Keratinocyte (primary cell): ENCODE results near the gene SCART1. TPM values are rescaled to one million over a fixed set of nuclear protein-coding genes. Genes with fewer than 3 reads are reported as not detected.
"Not testable (repeated sequence)": the region's sequence is repeated elsewhere in the genome, so short reads cannot be mapped to it uniquely, and the experiment has no call there.

ENCODE experiments used
- DNase-seq: peaks from one replicate; pipeline ENCODE4 v3.0.0-alpha.2; 2011; ENCODE audit warnings: low read depth, missing footprints, low spot score
- FAIRE-seq: peaks from 2 replicates; lab custom pipeline; 2011; peaks lifted over from hg19 to GRCh38; lab: Jason Lieb, UNC
- H2AFZ ChIP-seq: 2 replicates; pipeline ENCODE4 v1.6.0; 2012; ENCODE audit warnings: low read length, control low read depth, inconsistent platforms; ENCODE audit not compliant: control insufficient read depth
- H3K27ac ChIP-seq: 2 replicates; pipeline ENCODE4 v1.5.1; 2011; ENCODE audit warnings: low read length; ENCODE audit not compliant: control insufficient read depth, insufficient read depth
- H3K27me3 ChIP-seq: 3 replicates; pipeline ENCODE4 v1.6.0; 2011; ENCODE audit warnings: low read length; ENCODE audit not compliant: control insufficient read depth, insufficient read depth; ENCODE audit errors: extremely low read depth
- H3K36me3 ChIP-seq, 2 experiments: 2 replicates in 1 of 2; 3 replicates in 1 of 2; pipeline ENCODE4 v1.5.1; 2011; ENCODE audit warnings: low read length in 2 of 2, mild to moderate bottlenecking in 1 of 2; ENCODE audit not compliant: control insufficient read depth in 2 of 2, insufficient read depth in 2 of 2; ENCODE audit errors: extremely low read depth in 1 of 2
- H3K4me1 ChIP-seq: 3 replicates; pipeline ENCODE4 v1.5.1; 2011; ENCODE audit warnings: low read length; ENCODE audit not compliant: control insufficient read depth, insufficient read depth; ENCODE audit errors: extremely low read depth
- H3K4me2 ChIP-seq: 3 replicates; pipeline ENCODE4 v1.6.0; 2011; ENCODE audit warnings: low read depth, low read length; ENCODE audit not compliant: control insufficient read depth, insufficient read depth; ENCODE audit errors: extremely low read depth
- H3K4me3 ChIP-seq, 3 experiments: fragments of 200-600 bp in 1 of 3; sonication (generic) in 1 of 3; 2 replicates in 2 of 3; 3 replicates in 1 of 3; pipeline ENCODE4 v1.5.1; 2011 to 2016; ENCODE audit warnings: low read length in 3 of 3, mild to moderate bottlenecking in 3 of 3, control low read depth in 2 of 3, inconsistent platforms in 1 of 3, low read depth in 1 of 3, mixed read lengths in 1 of 3, mixed run types in 1 of 3, moderate library complexity in 1 of 3; ENCODE audit not compliant: control insufficient read depth in 2 of 3, insufficient read depth in 2 of 3; ENCODE audit errors: extremely low read depth in 1 of 3
- H3K79me2 ChIP-seq: 2 replicates; pipeline ENCODE4 v1.6.0; 2012; ENCODE audit warnings: low read length; ENCODE audit not compliant: control insufficient read depth, insufficient read depth
- H3K9ac ChIP-seq: 3 replicates; pipeline ENCODE4 v1.6.0; 2011; ENCODE audit warnings: low read length; ENCODE audit not compliant: control insufficient read depth, insufficient read depth; ENCODE audit errors: extremely low read depth
- H3K9me1 ChIP-seq: 3 replicates; pipeline ENCODE4 v1.6.0; 2011; ENCODE audit warnings: low read length; ENCODE audit not compliant: control insufficient read depth, insufficient read depth; ENCODE audit errors: extremely low read depth
- H3K9me3 ChIP-seq: 2 replicates; pipeline ENCODE4 v1.5.1; 2012; ENCODE audit warnings: low read depth, low read length; ENCODE audit not compliant: control insufficient read depth
- H4K20me1 ChIP-seq: 3 replicates; pipeline ENCODE4 v1.6.0; 2011; ENCODE audit warnings: low read length; ENCODE audit not compliant: control insufficient read depth, insufficient read depth; ENCODE audit errors: extremely low read depth
- EZH2 ChIP-seq: IDR thresholded peaks from one replicate; pipeline ENCODE4 v1.6.1; 2012; ENCODE audit warnings: inconsistent platforms, mild to moderate bottlenecking, low read length, moderate library complexity
- dilution Hi-C: fragments of 300-500 bp; cut with MboI; formaldehyde crosslinking; loops from one replicate; pipeline ENCODE4 v1.7.0; 2020; ENCODE audit warnings: low sequenced_read_pairs; ENCODE audit not compliant: extremely low pct_ligation_motif_present
- polyA plus RNA-seq, 5 experiments: library from polyadenylated mRNA; depleted of rRNA in 3 of 5; stranded (reverse) in 3 of 5; stranded (forward) in 1 of 5; unstranded in 1 of 5; fragments of >200 nt; gene quantifications; 1 replicate in 1 of 5; 2 replicates in 3 of 5; 3 replicates in 1 of 5; pipeline versions ENCODE4 v1.2.1 to v1.2.3, GENCODE V29; 2011 to 2012; ENCODE audit warnings: missing spikeins in 2 of 5, low read depth in 1 of 5, low replicate concordance in 1 of 5
- TF ChIP-seq, protein P1 (sequence below), 3 experiments: IDR thresholded peaks in 1 of 3; conservative IDR thresholded peaks in 1 of 3; optimal IDR thresholded peaks in 1 of 3; 2 replicates in 2 of 3; 3 replicates in 1 of 3; pipeline versions ENCODE3 to v1.5.1; 2011; ENCODE audit warnings: low read length in 3 of 3, mild to moderate bottlenecking in 3 of 3, moderate library complexity in 2 of 3, control low read depth in 1 of 3, inconsistent platforms in 1 of 3; ENCODE audit not compliant: insufficient read depth in 2 of 3; ENCODE audit errors: extremely low read depth in 1 of 3

SCART1 gene
- polyA plus RNA-seq, 1 donor (not counting 4 experiments of a cell fraction or from before 2014, with no cell fraction given), result 0.75 TPM

DNA sequence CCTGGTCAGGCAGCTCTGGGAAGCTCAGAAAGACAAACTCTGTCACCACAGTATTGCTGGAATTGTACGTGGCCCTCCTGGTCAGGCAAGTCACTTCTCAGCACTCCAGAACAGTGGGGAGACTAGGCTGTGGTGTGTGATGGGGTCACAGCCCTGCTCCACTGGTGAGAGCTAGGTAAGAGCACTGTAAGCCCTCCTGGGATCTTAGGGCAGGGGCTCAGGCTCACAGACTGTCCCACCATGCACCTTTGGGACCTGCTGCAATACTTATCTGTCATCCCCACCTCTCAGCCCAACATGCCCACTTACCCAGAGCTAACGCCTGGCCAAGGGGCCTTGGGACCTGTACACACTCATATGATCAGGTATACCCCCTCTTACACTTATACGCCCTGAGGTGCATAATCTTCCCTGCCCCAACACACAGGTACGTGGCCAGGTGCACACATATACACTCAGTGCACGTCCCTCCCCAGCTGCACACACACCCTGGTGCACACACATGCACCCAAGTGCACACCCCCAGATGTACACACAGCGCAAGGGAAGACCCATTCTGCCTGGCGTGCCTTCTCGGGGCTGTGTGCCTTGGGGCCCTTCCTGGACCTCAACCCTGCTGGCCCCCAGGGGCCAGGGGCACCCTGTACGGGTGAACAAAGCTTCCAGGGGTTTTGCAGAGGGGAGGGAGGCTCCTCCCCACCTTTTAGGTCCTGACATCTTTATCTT lies 21.7 kb upstream of the SCART1 start:
- DNase-seq, H3K9me3 ChIP-seq, FAIRE-seq, H3K36me3 ChIP-seq, H3K27me3 ChIP-seq, dilution Hi-C loops, H3K9ac ChIP-seq, H3K4me2 ChIP-seq, H3K4me1 ChIP-seq, H3K9me1 ChIP-seq, H3K27ac ChIP-seq, H4K20me1 ChIP-seq, H3K4me3 ChIP-seq, H3K79me2 ChIP-seq, H2AFZ ChIP-seq: not testable (repeated sequence)

DNA sequence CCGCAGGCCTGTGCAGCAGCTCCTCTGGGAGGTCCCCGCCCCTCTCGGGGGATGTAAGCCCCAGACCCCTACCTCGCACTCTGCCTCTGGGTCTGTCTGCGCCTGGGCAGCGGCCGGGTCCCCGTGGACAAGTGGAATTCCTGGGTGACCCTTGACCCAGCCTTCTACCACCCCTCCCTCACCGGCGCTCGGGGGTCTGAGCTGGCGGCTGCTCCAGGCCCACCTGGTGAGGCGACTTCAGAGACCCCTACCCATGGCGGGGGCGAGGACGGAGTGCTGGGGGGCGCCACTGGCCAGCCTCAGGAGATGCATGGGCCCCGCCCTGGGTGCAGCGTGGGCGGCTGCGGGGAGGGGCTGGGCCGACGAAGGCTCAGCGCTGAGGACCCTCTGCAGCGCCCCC lies 21.0 kb upstream of the SCART1 start:
- H3K36me3 ChIP-seq, H3K4me3 ChIP-seq, FAIRE-seq, H2AFZ ChIP-seq, H3K27me3 ChIP-seq, H3K9me1 ChIP-seq, H3K27ac ChIP-seq, H3K79me2 ChIP-seq, H3K4me1 ChIP-seq, H3K4me2 ChIP-seq, H4K20me1 ChIP-seq, H3K9ac ChIP-seq, dilution Hi-C loops, H3K9me3 ChIP-seq, DNase-seq: not testable (repeated sequence)

DNA sequence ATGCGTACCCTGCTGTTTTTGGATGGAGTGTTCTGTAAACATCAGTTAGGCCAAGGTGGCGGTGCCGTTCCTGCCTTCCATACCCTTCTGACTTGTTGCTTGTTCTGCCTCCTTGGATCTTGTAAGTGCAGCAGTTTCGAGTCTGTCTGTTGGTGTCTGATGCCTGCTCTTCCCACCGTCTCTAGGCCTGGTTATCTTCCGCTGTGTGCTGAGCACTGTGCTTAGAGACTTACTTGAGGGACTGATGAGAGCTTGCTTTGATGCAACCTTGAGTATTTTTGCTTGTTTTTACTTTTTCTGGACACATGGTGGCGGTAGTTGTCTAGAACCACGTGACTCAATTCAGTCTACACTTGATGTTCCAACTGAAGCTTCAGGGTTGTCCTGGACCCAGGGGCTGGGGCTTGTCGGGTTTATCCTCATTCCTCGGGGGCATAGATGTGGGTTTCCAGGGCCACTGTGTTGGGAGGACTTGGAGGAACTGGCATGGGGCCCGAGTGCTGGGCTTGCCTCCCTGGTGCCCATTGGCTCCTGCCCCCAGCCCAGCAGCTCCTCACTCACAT lies 15.0 kb upstream of the SCART1 start:
- dilution Hi-C loops, result no loop called here
- H3K79me2 ChIP-seq, result no peaks in the 10 kb centered on the region
- H2AFZ ChIP-seq, result no peak overlapping the region
- no peaks in the 10 kb centered on the region for H3K27me3 ChIP-seq
- H4K20me1 ChIP-seq, result no peaks in the 10 kb centered on the region
- no peak overlapping the region for H3K4me2 ChIP-seq
- no peak overlapping the region for H3K27ac ChIP-seq
- H3K4me1 ChIP-seq, result no peaks in the 10 kb centered on the region
- H3K9me3 ChIP-seq, result no peaks in the 10 kb centered on the region
- no peaks in the 10 kb centered on the region for H3K9me1 ChIP-seq
- DNase-seq (no peak), FAIRE-seq (no peak)
- no peak overlapping the region for H3K9ac ChIP-seq
- TF ChIP-seq, protein P1, sequence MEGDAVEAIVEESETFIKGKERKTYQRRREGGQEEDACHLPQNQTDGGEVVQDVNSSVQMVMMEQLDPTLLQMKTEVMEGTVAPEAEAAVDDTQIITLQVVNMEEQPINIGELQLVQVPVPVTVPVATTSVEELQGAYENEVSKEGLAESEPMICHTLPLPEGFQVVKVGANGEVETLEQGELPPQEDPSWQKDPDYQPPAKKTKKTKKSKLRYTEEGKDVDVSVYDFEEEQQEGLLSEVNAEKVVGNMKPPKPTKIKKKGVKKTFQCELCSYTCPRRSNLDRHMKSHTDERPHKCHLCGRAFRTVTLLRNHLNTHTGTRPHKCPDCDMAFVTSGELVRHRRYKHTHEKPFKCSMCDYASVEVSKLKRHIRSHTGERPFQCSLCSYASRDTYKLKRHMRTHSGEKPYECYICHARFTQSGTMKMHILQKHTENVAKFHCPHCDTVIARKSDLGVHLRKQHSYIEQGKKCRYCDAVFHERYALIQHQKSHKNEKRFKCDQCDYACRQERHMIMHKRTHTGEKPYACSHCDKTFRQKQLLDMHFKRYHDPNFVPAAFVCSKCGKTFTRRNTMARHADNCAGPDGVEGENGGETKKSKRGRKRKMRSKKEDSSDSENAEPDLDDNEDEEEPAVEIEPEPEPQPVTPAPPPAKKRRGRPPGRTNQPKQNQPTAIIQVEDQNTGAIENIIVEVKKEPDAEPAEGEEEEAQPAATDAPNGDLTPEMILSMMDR (optimal IDR thresholded peaks at IDR 0.05 in 1 of 3, IDR thresholded peaks at IDR 0.05 in 1 of 3, conservative IDR thresholded peaks at IDR 0.05 in 1 of 3; ENCODE audit: extremely low read depth in 1 of 3, insufficient read depth in 2 of 3, low read length in 3 of 3), result peak; percentile 27 to 41 (median 35)
- TF ChIP-seq EZH2, result no peak
- no peak overlapping the region for H3K4me3 ChIP-seq
- no peaks in the 10 kb centered on the region for H3K36me3 ChIP-seq
